ENCODE measurements around the gene NRCAM. TPM values are rescaled to one million over a fixed set of nuclear protein-coding genes. Genes with fewer than 3 reads are reported as not detected.
A peak's percentile ranks its signal among the peaks of the same experiment; 100 is the strongest.

Gene NRCAM
- polyA plus RNA-seq, 3 donors, result not detected

- Histone ChIP-seq H4K20me1 (ENCODE audit: insufficient read depth, low read length) (no peaks in the 10 kb centered on the region), H3K4me2 (replicated peaks; ENCODE audit: extremely low read depth, low read length, poor library complexity, severe bottlenecking) (no peak overlapping the region), H3K9ac (ENCODE audit: insufficient read depth, low read length, poor library complexity, severe bottlenecking) (no peak overlapping the region), H3K4me3 (replicated peaks in 1 of 3; ENCODE audit: low read depth in 2 of 3, low read length in 3 of 3) (no peak overlapping the region), H2AFZ (ENCODE audit: insufficient read depth, low read depth, low read length, poor library complexity, severe bottlenecking) (no peak overlapping the region), H3K36me3 (replicated peaks in 1 of 2; ENCODE audit: control insufficient read depth in 1 of 2, insufficient read depth in 2 of 2, low read length in 2 of 2) (no peaks in the 10 kb centered on the region), H3K4me1 (ENCODE audit: control insufficient read depth in 1 of 2, insufficient read depth in 2 of 2, low read length in 2 of 2) (peaks cover 5 to 6% of the 10 kb centered on the region in 2 donors), H3K9me3 (replicated peaks in 1 of 2; ENCODE audit: control insufficient read depth in 1 of 2, insufficient read depth in 1 of 2, low read length in 2 of 2) (no peaks in the 10 kb centered on the region), H3K27me3 (ENCODE audit: control insufficient read depth in 2 of 2, insufficient read depth in 2 of 2, low read length in 2 of 2) (peaks cover 0 to 3% of the 10 kb centered on the region in 2 donors), H3K79me2 (ENCODE audit: insufficient read depth, low read length) (no peaks in the 10 kb centered on the region), H3K27ac (ENCODE audit: low read depth in 1 of 2, low read length in 2 of 2) (no peak overlapping the region)
- Mint-ChIP-seq H3K9me3 (peaks cover 0 to 9% (median 3%) of the 10 kb centered on the region in 7 donors), H3K36me3 (no peaks in the 10 kb centered on the region), H3K27ac (no peak overlapping the region), H3K27me3 (ENCODE audit: low read depth in 3 of 3) (peaks cover 2 to 5% (median 2%) of the 10 kb centered on the region in 3 donors), H3K4me3 (no peak overlapping the region), H3K4me1 (peaks cover 4% of the 10 kb centered on the region)
- TF ChIP-seq CTCF (IDR thresholded peaks at IDR 0.05), result no peak
- intact Hi-C loops (cut with micrococcal nuclease), result no loop called here
- WGBS (ENCODE audit: insufficient coverage), result 40% methylated on average over 1 of the region's 6 CpGs
- DNase-seq, result no peak
Observed at GRCh38 chr7:108409146-108409545, 47.1 kb downstream of the NRCAM start.

- Histone ChIP-seq H3K27me3 (ENCODE audit: control insufficient read depth in 2 of 2, insufficient read depth in 2 of 2, low read length in 2 of 2) (peaks cover 0 to 8% of the 10 kb centered on the region in 2 donors), H3K4me3 (replicated peaks in 1 of 3; ENCODE audit: low read depth in 2 of 3, low read length in 3 of 3) (no peak overlapping the region), H3K36me3 (replicated peaks in 1 of 2; ENCODE audit: control insufficient read depth in 1 of 2, insufficient read depth in 2 of 2, low read length in 2 of 2) (no peaks in the 10 kb centered on the region), H3K9ac (ENCODE audit: insufficient read depth, low read length, poor library complexity, severe bottlenecking) (no peak overlapping the region), H3K27ac (ENCODE audit: low read depth in 1 of 2, low read length in 2 of 2) (no peak overlapping the region), H3K4me2 (replicated peaks; ENCODE audit: extremely low read depth, low read length, poor library complexity, severe bottlenecking) (no peak overlapping the region), H2AFZ (ENCODE audit: insufficient read depth, low read depth, low read length, poor library complexity, severe bottlenecking) (no peak overlapping the region), H3K79me2 (ENCODE audit: insufficient read depth, low read length) (no peaks in the 10 kb centered on the region), H4K20me1 (ENCODE audit: insufficient read depth, low read length) (no peaks in the 10 kb centered on the region), H3K4me1 (ENCODE audit: control insufficient read depth in 1 of 2, insufficient read depth in 2 of 2, low read length in 2 of 2) (no peaks in the 10 kb centered on the region), H3K9me3 (replicated peaks in 1 of 2; ENCODE audit: control insufficient read depth in 1 of 2, insufficient read depth in 1 of 2, low read length in 2 of 2) (no peaks in the 10 kb centered on the region)
- intact Hi-C loops (cut with micrococcal nuclease), result no loop called here
- Mint-ChIP-seq H3K4me1 (no peaks in the 10 kb centered on the region), H3K9me3 (peaks cover 0 to 9% (median 3%) of the 10 kb centered on the region in 7 donors), H3K27me3 (ENCODE audit: low read depth in 3 of 3) (peaks cover 2 to 5% (median 2%) of the 10 kb centered on the region in 3 donors), H3K27ac (no peak overlapping the region), H3K4me3 (peak overlapping the region in 1 of 2 donors; percentile 16), H3K36me3 (no peaks in the 10 kb centered on the region)
- no peak for DNase-seq
- no peak for TF ChIP-seq CTCF (IDR thresholded peaks at IDR 0.05)
- WGBS (ENCODE audit: insufficient coverage), result 100% methylated on average over 1 of the region's 7 CpGs
Observed at GRCh38 chr7:108408296-108408991, 47.8 kb downstream of the NRCAM start.

Data from CD14-positive monocyte (primary cell).